Heart left ventricle (tissue), 16 donors: ENCODE results near the gene FILIP1. TPM values are rescaled to one million over a fixed set of nuclear protein-coding genes. Genes with fewer than 3 reads are reported as not detected.

Experiments used
- ATAC-seq, 4 donors: fragments of 200-7000 bp; cut with Tn5 transposase; one replicate each; pipeline ENCODE4 v1.9.1; 2020 to 2022; ENCODE audit warnings: moderate library complexity in 4 of 4, mild to moderate bottlenecking in 3 of 4, moderate number of reproducible peaks in 1 of 4
- DNase-seq, 5 donors: peaks; one replicate each; pipeline ENCODE4 v3.0.0-alpha.2; 2020
- H3K27ac ChIP-seq, 12 donors: fragments of 200-600 bp; sonication (generic) in 4 of 12; one replicate each; pipeline versions ENCODE4 v1.5.0 to v1.8.0; 2016 to 2022; ENCODE audit warnings: mild to moderate bottlenecking in 2 of 12
- H3K27me3 ChIP-seq, 9 donors: fragments of 200-600 bp; sonication (generic) in 2 of 9; one replicate each; pipeline versions ENCODE4 v1.5.1 to v1.8.0; 2016 to 2022; ENCODE audit warnings: mild to moderate bottlenecking in 3 of 9
- H3K36me3 ChIP-seq, 9 donors: fragments of 200-600 bp; sonication (generic) in 2 of 9; one replicate each; pipeline versions ENCODE4 v1.5.0 to v1.8.0; 2018 to 2022; ENCODE audit warnings: mild to moderate bottlenecking in 2 of 9
- H3K4me1 ChIP-seq, 12 donors: fragments of 200-600 bp; sonication (generic) in 4 of 12; one replicate each; pipeline versions ENCODE4 v1.5.0 to v1.8.0; 2016 to 2022; ENCODE audit warnings: mild to moderate bottlenecking in 3 of 12
- H3K4me3 ChIP-seq, 12 donors: fragments of 200-600 bp; sonication (generic) in 4 of 12; one replicate each; pipeline versions ENCODE4 v1.5.0 to v1.8.0; 2017 to 2022; ENCODE audit warnings: mild to moderate bottlenecking in 9 of 12, moderate library complexity in 4 of 12
- H3K9me3 ChIP-seq, 12 donors: fragments of 200-600 bp; sonication (generic) in 4 of 12; one replicate each; pipeline versions ENCODE4 v1.5.0 to v1.8.0; 2016 to 2022; ENCODE audit warnings: mild to moderate bottlenecking in 1 of 12
- POLR2A ChIP-seq, 2 donors: fragments of 450-650 bp; IDR thresholded peaks; one replicate each; pipeline ENCODE4 v1.6.1; 2017; ENCODE audit warnings: antibody characterized with exemption in 2 of 2, mild to moderate bottlenecking in 2 of 2, moderate library complexity in 2 of 2
- WGBS, 4 donors: extraction: QIAGEN DNeasy Blood & Tissue Kit in 2 of 4; methylation state at CpG; one replicate each; pipeline versions ENCODE4 v1.1.5 to v1.1.7; 2013 to 2018; 5-methylcytosine and 5-hydroxymethylcytosine counted together
- intact Hi-C, 10 donors: fragments of 100-400 bp; cut with DNase I; formaldehyde crosslinking; loops; one replicate each; pipeline versions ENCODE4 v1.11.1 to v1.14.2; 2022
- polyA plus RNA-seq, 2 donors: library from polyadenylated mRNA; stranded (reverse); fragments of 200-250 nt; gene quantifications; one replicate each; pipeline ENCODE4 v1.2.3, GENCODE V29; 2013
- total RNA-seq, 9 donors: library from RNA; depleted of rRNA in 2 of 9; stranded (reverse); fragments of >200 nt in 2 of 9; fragmentation: NEBNext Ultra II Directional in 3 of 9; extraction: Animal tissue kit (Norgen Biotek cat#: 25700) in 3 of 9; gene quantifications; one replicate each; pipeline versions ENCODE4 v1.1.0 to v1.2.4, GENCODE V29; 2016 to 2023
- TF ChIP-seq, protein P1 (sequence below), 12 donors: fragments of 200-600 bp; sonication (generic) in 4 of 12; IDR thresholded peaks; one replicate each; pipeline versions ENCODE4 v1.5.0 to v1.8.0; 2018 to 2022; ENCODE audit warnings: antibody characterized with exemption in 12 of 12, mild to moderate bottlenecking in 5 of 12
- donor health status: ischemic (EF 13 %, LVEDD 7.1; RV severe dilation, severe dysfunction).
- donor health status: healthy with polysubstance abuse.
- donor health status: DM: no; HTN: yes; CAD: no.
- donor health status: DM: no; HTN: no; CAD: no.
- donor health status: ischemic (EF 25% LVEDD 6.9; RV normal size, moderate dysfunction).
- donor health status: ischemic (EF 25% LVEDD 5.7; RV mildly dilated, moderate dysfunction).
- donor health status: healthy.
- donor health status: DM: yes; HTN: yes; CAD: no.
- donor health status: ischemic (EF 35%, LVEDD 5.7; RV mildly dilated, moderate dysfunction).
- donor health status: nonischemic (EF 11% LVEDD 7.7; RV severe dilation, severe dysfunction).
- donor health status: DM: yes; HTN: yes; CAD: no.
- donor health status: PGD.
- donor health status: ischemic (EF 29% LVEDD 5.4; RV normal size, mild dysfunction).
- donor health status: nonischemic (EF 23%, LVEDD 6.1; RV moderate dilation, normal function).

Gene FILIP1
- total and polyA plus RNA-seq, 11 donors: 49.2 to 230 (median 158) TPM

GRCh38 chr6:75306064-75306463, 187.5 kb downstream of the FILIP1 start:
- Histone ChIP-seq H3K4me3 (no peak overlapping the region), H3K9me3 (no peaks in the 10 kb centered on the region), H3K27me3 (no peaks in the 10 kb centered on the region), H3K4me1 (peaks cover 0 to 23% (median under 1%) of the 10 kb centered on the region in 12 donors), H3K27ac (peak overlapping the region in 1 of 12 donors; percentile 36), H3K36me3 (peaks cover 0 to 38% (median 0%) of the 10 kb centered on the region in 9 donors)
- ATAC-seq (peak in 3 of 4 donors; percentile 43 to 46 (median 45)), DNase-seq (no peak)
- WGBS, 4 donors: 58 to 70% (median 59%) methylated on average over 3 of the region's 3 CpGs
- intact Hi-C loops: loop anchor here in 2 of 10 donors (5.0 kb wide), 1 partner anchor 41 kb away; no protein-coding TSS in a partner anchor
- TF ChIP-seq, protein P1, sequence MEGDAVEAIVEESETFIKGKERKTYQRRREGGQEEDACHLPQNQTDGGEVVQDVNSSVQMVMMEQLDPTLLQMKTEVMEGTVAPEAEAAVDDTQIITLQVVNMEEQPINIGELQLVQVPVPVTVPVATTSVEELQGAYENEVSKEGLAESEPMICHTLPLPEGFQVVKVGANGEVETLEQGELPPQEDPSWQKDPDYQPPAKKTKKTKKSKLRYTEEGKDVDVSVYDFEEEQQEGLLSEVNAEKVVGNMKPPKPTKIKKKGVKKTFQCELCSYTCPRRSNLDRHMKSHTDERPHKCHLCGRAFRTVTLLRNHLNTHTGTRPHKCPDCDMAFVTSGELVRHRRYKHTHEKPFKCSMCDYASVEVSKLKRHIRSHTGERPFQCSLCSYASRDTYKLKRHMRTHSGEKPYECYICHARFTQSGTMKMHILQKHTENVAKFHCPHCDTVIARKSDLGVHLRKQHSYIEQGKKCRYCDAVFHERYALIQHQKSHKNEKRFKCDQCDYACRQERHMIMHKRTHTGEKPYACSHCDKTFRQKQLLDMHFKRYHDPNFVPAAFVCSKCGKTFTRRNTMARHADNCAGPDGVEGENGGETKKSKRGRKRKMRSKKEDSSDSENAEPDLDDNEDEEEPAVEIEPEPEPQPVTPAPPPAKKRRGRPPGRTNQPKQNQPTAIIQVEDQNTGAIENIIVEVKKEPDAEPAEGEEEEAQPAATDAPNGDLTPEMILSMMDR (IDR thresholded peaks at IDR 0.05): no peak
- no peak for TF ChIP-seq POLR2A (IDR thresholded peaks at IDR 0.05)

GRCh38 chr6:75305573-75305972, 188.0 kb downstream of the FILIP1 start:
- peaks cover 0 to 27% (median 5%) of the 10 kb centered on the region in 12 donors for H3K4me1 ChIP-seq
- H3K4me3 ChIP-seq: no peak overlapping the region
- intact Hi-C loops: loop anchor here in 2 of 10 donors (5.0 kb wide), 1 partner anchor 42 kb away; no protein-coding TSS in a partner anchor
- peak in 2 of 4 donors; percentile 32 to 58 for ATAC-seq
- no peaks in the 10 kb centered on the region for H3K9me3 ChIP-seq
- no peak for DNase-seq
- H3K27ac ChIP-seq: peak overlapping the region in 1 of 12 donors; percentile 36
- no peaks in the 10 kb centered on the region for H3K27me3 ChIP-seq
- H3K36me3 ChIP-seq: peaks cover 0 to 33% (median 0%) of the 10 kb centered on the region in 9 donors
- 74 to 80% (median 76%) methylated on average over 5 of the region's 5 CpGs for WGBS, 4 donors
- no peak for TF ChIP-seq POLR2A (IDR thresholded peaks at IDR 0.05)
- TF ChIP-seq, protein P1 (IDR thresholded peaks at IDR 0.05): no peak

GRCh38 chr6:75302280-75302679, 191.3 kb downstream of the FILIP1 start:
- Histone ChIP-seq H3K27me3 (no peaks in the 10 kb centered on the region), H3K4me1 (peaks cover 0 to 28% (median 17%) of the 10 kb centered on the region in 12 donors), H3K27ac (peak overlapping the region in 1 of 12 donors; percentile 20), H3K36me3 (peaks cover 0 to 13% (median 0%) of the 10 kb centered on the region in 9 donors), H3K4me3 (no peak overlapping the region), H3K9me3 (no peaks in the 10 kb centered on the region)
- 93 to 96% (median 95%) methylated on average over 3 of the region's 3 CpGs for WGBS, 4 donors
- DNase-seq (no peak), ATAC-seq (no peak)
- TF ChIP-seq, protein P1 (IDR thresholded peaks at IDR 0.05): no peak
- no peak for TF ChIP-seq POLR2A (IDR thresholded peaks at IDR 0.05)
- intact Hi-C loops: loop anchor here in 3 of 10 donors (5.0 kb wide), 2 partner anchors 205 to 225 kb away; no protein-coding TSS in a partner anchor

DNA sequence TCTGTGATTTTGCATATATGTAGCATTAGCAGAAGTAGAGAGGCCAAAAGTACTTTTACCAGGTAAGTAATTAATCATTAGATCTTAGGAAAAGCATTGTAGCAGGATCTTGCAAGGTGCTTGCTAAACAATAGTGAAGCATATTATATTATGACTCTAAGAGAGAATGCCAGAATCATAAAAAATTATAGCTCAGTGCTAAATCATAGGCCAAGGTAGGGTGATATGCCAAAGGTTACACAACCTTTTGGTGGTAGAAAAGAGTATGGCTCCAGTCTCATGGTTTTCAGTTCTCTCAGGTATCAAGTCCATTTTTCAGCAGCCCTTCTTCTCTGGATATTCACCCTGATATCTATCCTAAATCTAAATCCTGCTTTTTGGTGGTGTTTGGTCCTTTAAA, 192.1 kb downstream of the FILIP1 start:
- Histone ChIP-seq H3K9me3 (no peaks in the 10 kb centered on the region), H3K27ac (peak overlapping the region in 1 of 12 donors; percentile 20), H3K4me3 (no peak overlapping the region), H3K36me3 (peaks cover 0 to 10% (median 0%) of the 10 kb centered on the region in 9 donors), H3K27me3 (no peaks in the 10 kb centered on the region), H3K4me1 (peaks cover 0 to 29% (median 17%) of the 10 kb centered on the region in 12 donors)
- TF ChIP-seq, protein P1 (IDR thresholded peaks at IDR 0.05): no peak
- no peak for TF ChIP-seq POLR2A (IDR thresholded peaks at IDR 0.05)
- ATAC-seq (no peak), DNase-seq (no peak)
- intact Hi-C loops: loop anchor here in 3 of 10 donors (5.0 kb wide), 2 partner anchors 206 to 226 kb away; no protein-coding TSS in a partner anchor
